ENCODE results near the gene CRB2.

CRB2 gene

DNA sequence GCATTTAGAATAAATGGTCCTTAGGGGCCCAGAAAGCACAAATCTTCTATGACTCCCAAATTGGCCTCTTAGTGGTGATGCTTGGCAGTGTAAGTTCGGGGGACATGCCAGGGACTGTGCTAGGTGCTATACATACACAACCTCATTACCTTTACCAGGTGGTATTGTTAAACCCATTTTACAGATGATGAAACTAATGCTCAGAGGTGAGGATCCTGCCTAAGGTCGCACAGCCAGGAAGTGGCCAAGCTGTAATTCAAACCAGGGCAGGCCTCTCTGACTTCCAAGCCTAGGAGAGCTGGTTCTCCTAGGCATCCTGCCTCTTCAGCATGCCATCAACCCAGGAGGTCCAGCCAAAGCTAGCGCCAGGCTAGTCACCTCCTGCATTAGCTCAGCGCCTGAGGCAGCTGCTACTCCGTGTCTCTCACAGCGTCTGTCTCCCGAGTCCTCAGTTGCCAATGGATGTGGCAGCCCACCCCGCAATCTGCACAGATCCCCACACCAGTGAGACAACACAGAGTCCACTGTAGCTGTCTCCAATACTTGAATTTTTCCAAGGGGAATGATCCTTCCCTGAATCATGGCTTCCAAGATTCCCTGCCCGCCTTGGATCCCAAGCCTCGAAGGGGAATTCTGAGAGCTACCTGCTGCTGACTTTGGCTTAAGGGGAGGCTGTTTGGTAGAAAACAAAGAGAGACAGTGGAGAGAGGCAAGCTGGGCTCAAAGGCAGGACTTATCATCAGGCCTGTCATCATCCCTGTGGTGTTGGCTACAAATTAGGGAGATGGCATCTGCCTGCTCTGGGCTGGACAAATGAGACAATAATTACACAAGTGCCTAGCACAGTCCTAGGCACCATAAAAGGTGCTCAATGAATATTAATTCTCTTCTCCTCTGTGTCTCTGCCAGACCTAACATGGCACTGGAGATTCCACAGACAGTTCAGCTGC, 52.6 kb downstream of the CRB2 start:
- no peak overlapping the region for H3K4me3 ChIP-seq (replicated peaks; ENCODE audit: insufficient read depth, low read length)
- TF ChIP-seq, protein P1, sequence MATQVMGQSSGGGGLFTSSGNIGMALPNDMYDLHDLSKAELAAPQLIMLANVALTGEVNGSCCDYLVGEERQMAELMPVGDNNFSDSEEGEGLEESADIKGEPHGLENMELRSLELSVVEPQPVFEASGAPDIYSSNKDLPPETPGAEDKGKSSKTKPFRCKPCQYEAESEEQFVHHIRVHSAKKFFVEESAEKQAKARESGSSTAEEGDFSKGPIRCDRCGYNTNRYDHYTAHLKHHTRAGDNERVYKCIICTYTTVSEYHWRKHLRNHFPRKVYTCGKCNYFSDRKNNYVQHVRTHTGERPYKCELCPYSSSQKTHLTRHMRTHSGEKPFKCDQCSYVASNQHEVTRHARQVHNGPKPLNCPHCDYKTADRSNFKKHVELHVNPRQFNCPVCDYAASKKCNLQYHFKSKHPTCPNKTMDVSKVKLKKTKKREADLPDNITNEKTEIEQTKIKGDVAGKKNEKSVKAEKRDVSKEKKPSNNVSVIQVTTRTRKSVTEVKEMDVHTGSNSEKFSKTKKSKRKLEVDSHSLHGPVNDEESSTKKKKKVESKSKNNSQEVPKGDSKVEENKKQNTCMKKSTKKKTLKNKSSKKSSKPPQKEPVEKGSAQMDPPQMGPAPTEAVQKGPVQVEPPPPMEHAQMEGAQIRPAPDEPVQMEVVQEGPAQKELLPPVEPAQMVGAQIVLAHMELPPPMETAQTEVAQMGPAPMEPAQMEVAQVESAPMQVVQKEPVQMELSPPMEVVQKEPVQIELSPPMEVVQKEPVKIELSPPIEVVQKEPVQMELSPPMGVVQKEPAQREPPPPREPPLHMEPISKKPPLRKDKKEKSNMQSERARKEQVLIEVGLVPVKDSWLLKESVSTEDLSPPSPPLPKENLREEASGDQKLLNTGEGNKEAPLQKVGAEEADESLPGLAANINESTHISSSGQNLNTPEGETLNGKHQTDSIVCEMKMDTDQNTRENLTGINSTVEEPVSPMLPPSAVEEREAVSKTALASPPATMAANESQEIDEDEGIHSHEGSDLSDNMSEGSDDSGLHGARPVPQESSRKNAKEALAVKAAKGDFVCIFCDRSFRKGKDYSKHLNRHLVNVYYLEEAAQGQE (IDR thresholded peaks at IDR 0.05; ENCODE audit: insufficient replicate concordance, low read depth): no peak
- DNase-seq (ENCODE audit: low read depth in 1 of 2, low spot score in 1 of 2): no peak
- H3K27me3 ChIP-seq (ENCODE audit: insufficient read depth, poor library complexity, severe bottlenecking): no peaks in the 10 kb centered on the region
- no peak overlapping the region for H3K27ac ChIP-seq (replicated peaks)

DNA sequence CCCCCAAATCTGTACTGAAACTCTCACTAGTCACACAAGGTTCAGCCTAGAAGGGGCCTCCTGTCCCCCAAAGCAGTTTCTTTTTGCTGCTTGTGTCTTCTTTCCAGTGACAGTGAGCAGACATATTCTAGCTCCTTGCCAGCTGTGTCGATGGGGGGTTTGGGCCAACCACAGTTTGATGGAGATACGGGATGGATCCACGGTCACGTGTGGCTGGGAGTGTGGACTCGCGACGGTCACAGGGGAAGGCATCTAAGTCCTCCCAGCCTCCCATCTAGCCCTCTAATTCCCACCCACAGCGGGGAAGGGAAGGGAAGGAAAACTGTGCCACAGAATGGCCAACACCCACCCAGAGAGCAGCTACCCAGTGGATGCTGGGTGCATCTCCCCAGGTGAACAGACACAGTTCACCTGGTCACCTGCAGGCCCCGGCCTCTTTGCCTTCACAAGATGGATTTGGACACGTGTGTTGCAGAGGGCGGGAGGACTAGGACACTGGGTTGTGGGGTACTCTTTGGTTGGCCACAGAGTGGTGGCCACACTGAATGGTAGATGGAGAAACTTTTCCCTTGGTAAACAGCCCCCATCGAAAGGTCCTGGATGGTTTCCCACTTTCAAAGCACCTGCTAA, 54.4 kb downstream of the CRB2 start:
- DNase-seq (ENCODE audit: low read depth in 1 of 2, low spot score in 1 of 2): no peak
- Histone ChIP-seq H3K27me3 (ENCODE audit: insufficient read depth, poor library complexity, severe bottlenecking) (no peaks in the 10 kb centered on the region), H3K4me3 (replicated peaks; ENCODE audit: insufficient read depth, low read length) (no peak overlapping the region), H3K27ac (replicated peaks) (no peak overlapping the region)
- TF ChIP-seq, protein P1 (IDR thresholded peaks at IDR 0.05; ENCODE audit: insufficient replicate concordance, low read depth): no peak
- TF ChIP-seq SPI1 (IDR thresholded peaks at IDR 0.05; ENCODE audit: borderline replicate concordance, low read depth) (no peak), GABPA (IDR thresholded peaks at IDR 0.05; ENCODE audit: low read depth) (no peak), POLR2AphosphoS5 (IDR thresholded peaks at IDR 0.05; ENCODE audit: low read depth) (no peak)
- TF ChIP-seq, protein P2, sequence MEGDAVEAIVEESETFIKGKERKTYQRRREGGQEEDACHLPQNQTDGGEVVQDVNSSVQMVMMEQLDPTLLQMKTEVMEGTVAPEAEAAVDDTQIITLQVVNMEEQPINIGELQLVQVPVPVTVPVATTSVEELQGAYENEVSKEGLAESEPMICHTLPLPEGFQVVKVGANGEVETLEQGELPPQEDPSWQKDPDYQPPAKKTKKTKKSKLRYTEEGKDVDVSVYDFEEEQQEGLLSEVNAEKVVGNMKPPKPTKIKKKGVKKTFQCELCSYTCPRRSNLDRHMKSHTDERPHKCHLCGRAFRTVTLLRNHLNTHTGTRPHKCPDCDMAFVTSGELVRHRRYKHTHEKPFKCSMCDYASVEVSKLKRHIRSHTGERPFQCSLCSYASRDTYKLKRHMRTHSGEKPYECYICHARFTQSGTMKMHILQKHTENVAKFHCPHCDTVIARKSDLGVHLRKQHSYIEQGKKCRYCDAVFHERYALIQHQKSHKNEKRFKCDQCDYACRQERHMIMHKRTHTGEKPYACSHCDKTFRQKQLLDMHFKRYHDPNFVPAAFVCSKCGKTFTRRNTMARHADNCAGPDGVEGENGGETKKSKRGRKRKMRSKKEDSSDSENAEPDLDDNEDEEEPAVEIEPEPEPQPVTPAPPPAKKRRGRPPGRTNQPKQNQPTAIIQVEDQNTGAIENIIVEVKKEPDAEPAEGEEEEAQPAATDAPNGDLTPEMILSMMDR (IDR thresholded peaks at IDR 0.05; ENCODE audit: insufficient read depth, low read length): no peak

DNA sequence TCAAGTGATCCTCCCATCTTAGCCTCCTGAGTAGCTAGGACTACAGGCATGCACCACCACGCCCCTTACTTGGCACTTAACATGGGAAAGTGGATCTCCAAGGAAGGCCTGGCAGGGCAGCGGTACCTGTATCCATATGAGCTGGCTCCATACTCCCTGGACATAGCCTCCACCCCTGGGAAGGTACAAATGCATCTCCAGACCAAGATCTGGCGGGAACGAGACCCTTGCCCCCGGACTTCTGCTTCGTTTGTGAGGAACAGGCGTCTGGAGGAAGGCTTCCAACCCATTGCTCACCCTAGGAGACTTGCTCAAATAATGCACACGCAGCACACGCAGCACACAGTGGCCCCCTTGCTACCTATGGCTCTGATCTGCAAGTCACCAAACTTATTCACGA, 55.2 kb downstream of the CRB2 start:
- DNase-seq (ENCODE audit: low read depth in 1 of 2, low spot score in 1 of 2): no peak
- TF ChIP-seq, protein P1 (IDR thresholded peaks at IDR 0.05; ENCODE audit: insufficient replicate concordance, low read depth): no peak
- H3K4me3 ChIP-seq (replicated peaks; ENCODE audit: insufficient read depth, low read length): no peak overlapping the region
- H3K27me3 ChIP-seq (ENCODE audit: insufficient read depth, poor library complexity, severe bottlenecking): no peaks in the 10 kb centered on the region
- H3K27ac ChIP-seq (replicated peaks): no peak overlapping the region

DNA sequence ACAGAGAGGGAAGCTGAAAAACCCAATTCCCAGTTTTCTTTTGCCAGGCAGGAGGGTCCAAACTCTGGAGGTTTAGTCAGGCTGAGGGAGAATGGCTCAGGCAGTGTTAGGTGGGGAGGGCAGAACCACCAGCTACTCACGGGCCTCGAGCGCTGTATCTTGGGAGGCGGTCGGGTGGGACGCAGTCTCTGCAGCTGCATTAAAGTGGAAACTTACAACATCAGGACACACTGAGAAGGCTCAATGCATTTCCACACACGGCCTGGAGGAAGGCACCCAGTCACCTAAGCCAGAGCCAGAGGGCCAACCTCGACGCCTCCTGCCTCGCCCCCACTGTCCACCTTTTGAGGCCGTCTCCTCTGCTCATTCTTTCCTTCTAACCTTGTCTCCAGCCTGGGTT, 55.6 kb downstream of the CRB2 start:
- no peak for DNase-seq (ENCODE audit: low read depth in 1 of 2, low spot score in 1 of 2)
- TF ChIP-seq, protein P1 (IDR thresholded peaks at IDR 0.05; ENCODE audit: insufficient replicate concordance, low read depth): no peak
- TF ChIP-seq POLR2AphosphoS5 (IDR thresholded peaks at IDR 0.05; ENCODE audit: low read depth): no peak
- TF ChIP-seq GABPA (IDR thresholded peaks at IDR 0.05; ENCODE audit: low read depth): no peak
- TF ChIP-seq, protein P2 (IDR thresholded peaks at IDR 0.05; ENCODE audit: insufficient read depth, low read length): no peak
- TF ChIP-seq SPI1 (IDR thresholded peaks at IDR 0.05; ENCODE audit: borderline replicate concordance, low read depth): no peak

More for the DNA sequence above, 55.6 kb downstream of the CRB2 start:
- no peak overlapping the region for H3K4me3 ChIP-seq (replicated peaks; ENCODE audit: insufficient read depth, low read length)
- H3K27ac ChIP-seq (replicated peaks): no peak overlapping the region
- no peaks in the 10 kb centered on the region for H3K27me3 ChIP-seq (ENCODE audit: insufficient read depth, poor library complexity, severe bottlenecking)
